Fibroblast of the aortic adventitia (primary cell): ENCODE data around the gene TSSK2. TPM values are rescaled to one million over a fixed set of nuclear protein-coding genes. Genes with fewer than 3 reads are reported as not detected.
A peak's percentile ranks its signal among the peaks of the same experiment; 100 is the strongest.

ENCODE experiments used
- DNase-seq: peaks from one replicate; pipeline ENCODE4 v3.0.0-alpha.2; 2010; ENCODE audit warnings: low read depth
- H3K4me3 ChIP-seq: 2 replicates; pipeline ENCODE4 v1.5.1; 2011; ENCODE audit warnings: low read depth, mild to moderate bottlenecking, control low read depth, low read length, moderate library complexity
- total RNA-seq: library from RNA; depleted of rRNA; stranded (reverse); fragments of >200 nt; gene quantifications from 2 replicates; pipeline ENCODE4 v1.2.3, GENCODE V29; 2012; ENCODE audit warnings: low replicate concordance
- TF ChIP-seq, protein P1 (sequence below): IDR thresholded peaks from 2 replicates; pipeline ENCODE4 v1.5.1; 2011; ENCODE audit warnings: mild to moderate bottlenecking, low read length, control low read depth, inconsistent platforms; ENCODE audit not compliant: insufficient read depth

TSSK2 gene
- total RNA-seq, 1 donor, result not detected

DNA sequence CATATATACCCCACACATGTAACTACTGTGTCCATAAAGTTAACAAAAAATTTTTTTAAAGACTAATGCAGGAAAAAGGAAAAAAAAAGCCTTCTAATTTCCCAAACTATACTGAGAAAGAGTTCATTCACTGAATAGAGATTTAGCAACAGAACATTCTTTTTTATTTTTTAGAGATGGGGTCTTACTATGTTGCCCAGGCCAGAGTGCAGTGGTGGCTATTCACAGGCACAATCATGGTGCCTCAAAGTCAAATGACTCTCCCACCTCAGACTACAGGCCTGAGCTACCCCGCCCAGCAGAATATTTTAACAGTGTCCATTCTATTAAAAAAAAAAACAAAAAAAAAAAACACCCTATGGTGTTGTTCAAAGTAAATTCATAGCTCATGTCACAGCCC, 34.6 kb upstream of the TSSK2 start:
- TF ChIP-seq, protein P1, sequence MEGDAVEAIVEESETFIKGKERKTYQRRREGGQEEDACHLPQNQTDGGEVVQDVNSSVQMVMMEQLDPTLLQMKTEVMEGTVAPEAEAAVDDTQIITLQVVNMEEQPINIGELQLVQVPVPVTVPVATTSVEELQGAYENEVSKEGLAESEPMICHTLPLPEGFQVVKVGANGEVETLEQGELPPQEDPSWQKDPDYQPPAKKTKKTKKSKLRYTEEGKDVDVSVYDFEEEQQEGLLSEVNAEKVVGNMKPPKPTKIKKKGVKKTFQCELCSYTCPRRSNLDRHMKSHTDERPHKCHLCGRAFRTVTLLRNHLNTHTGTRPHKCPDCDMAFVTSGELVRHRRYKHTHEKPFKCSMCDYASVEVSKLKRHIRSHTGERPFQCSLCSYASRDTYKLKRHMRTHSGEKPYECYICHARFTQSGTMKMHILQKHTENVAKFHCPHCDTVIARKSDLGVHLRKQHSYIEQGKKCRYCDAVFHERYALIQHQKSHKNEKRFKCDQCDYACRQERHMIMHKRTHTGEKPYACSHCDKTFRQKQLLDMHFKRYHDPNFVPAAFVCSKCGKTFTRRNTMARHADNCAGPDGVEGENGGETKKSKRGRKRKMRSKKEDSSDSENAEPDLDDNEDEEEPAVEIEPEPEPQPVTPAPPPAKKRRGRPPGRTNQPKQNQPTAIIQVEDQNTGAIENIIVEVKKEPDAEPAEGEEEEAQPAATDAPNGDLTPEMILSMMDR, result no peak

GRCh38 chr22:19097518-19097917, 33.6 kb upstream of the TSSK2 start:
- no peak for DNase-seq
- TF ChIP-seq, protein P1, result no peak
- no peak overlapping the region for H3K4me3 ChIP-seq

More for the DNA sequence above, 34.6 kb upstream of the TSSK2 start:
- no peak overlapping the region for H3K4me3 ChIP-seq
- DNase-seq, result no peak

DNA sequence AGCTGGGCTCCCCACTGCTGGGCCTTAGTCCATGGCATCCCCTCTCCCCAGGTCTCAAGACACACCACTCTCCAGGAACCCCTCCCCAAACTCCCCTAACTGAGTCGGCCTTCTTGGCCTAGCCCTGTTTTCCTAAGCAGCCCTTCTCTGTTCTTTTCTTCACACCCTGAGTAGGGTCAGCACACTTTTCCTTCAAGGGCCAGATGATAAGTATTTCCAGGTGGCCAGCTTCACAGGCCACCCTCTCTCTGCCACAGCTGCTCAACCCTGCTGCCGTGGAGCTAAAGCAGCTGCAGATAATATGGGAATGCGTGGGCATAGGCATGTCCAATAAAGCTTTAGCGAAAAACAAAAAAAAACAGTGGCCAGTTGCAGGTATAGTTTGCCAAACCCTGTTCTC, 33.0 kb upstream of the TSSK2 start:
- DNase-seq, result no peak
- H3K4me3 ChIP-seq, result no peak overlapping the region
- TF ChIP-seq, protein P1, result no peak

DNA sequence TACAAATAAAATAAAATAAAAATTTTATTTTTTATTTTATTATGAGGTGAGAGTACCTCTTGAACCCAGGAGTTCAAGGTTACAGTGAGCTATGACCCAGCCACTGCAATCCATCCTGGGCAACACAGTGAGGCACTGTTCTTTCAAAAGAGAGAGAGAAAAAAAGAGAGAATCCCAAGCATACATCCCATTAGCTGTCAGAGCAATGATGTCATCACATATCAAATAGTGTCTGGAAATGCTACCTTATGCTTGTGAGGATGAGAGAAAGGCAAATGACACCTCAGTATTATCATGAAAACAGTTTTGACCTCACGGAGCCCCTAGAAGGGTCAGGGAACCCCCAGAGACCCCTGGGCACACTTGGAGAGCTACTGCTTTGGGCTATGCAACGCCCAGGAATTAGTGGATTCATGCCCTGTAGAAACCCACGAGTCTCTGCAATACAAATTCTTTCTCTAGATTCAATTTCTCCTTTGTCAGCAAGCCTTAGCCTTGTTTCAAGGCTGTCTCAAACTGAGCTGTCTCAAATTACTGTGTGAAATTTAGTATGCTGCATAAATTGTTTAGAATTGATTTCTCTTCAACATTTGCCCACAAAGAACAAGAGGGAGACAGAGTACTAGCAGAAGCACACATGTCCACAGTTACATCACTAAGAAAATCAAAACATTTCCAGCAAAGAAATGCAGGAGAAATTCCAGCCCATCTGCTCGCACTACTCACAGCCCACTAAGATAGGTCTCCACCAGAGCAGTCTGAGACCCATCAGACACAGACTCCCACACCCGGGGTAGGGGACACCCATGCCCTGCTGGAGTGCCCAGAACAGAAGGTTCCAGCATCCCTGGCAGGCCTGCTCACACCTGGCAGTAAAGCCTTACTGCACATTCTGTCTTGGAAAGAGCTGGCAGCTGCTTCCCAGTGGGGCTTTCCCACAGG, 27.0 kb upstream of the TSSK2 start:
- H3K4me3 ChIP-seq, result no peak overlapping the region
- DNase-seq, result peak; percentile 22

GRCh38 chr22:19105456-19105855, 25.7 kb upstream of the TSSK2 start:
- no peak overlapping the region for H3K4me3 ChIP-seq
- TF ChIP-seq, protein P1, result no peak
- no peak for DNase-seq

More for the DNA sequence above, 27.0 kb upstream of the TSSK2 start:
- TF ChIP-seq, protein P1, result no peak

DNA sequence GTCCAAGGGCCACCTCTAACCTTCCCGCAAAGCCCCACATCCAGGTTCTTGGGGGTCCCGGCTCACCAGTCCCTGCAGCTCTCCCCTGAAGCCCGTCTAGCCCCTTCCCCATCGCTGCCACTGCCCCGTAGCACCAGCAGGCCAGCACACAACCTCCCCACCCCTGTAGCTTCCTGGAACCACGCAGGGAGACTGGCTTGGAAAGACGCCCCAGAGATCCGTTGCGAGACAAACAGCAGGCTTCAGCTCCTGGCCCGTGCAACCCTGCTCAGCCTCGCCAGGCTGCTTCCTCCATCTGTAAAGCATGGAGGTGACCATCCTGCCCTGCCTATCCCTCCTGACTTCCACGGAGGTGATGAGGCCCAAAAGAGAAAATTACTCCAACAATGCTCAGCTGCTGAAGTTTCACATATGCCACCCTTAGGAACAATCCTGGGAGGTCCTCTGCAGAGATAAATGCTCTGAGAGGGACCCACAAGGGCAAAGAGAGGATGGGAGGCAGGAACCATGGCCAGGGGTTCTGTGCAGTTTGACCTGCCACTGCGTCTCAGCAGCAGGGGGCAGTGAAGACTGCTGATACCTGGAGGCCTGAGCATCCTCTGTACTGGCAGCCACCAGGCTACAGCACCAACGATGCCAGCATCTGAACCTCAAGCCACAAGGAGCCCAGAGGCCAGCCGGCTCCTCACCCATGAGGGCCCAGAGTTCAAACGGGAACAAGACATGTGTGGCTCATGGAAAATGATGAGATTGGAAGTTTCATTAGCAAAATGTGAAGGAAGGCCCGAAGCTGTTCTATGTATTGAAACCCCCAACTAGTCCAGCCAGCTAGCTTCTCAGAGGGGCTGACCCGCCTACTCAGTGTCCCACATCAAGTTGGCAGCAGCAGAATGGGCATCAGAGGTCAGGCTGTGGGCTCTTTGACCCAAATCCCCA, 25.0 kb upstream of the TSSK2 start:
- no peak overlapping the region for H3K4me3 ChIP-seq
- TF ChIP-seq, protein P1, result peak; percentile 42
- no peak for DNase-seq
